Hindlimb muscle (tissue), 1 donor: ENCODE data around the gene NRM. TPM values are rescaled to one million over a fixed set of nuclear protein-coding genes. Genes with fewer than 3 reads are reported as not detected.
A peak's percentile ranks its signal among the peaks of the same experiment; 100 is the strongest.

Source experiments
- DNase-seq: peaks from one replicate; pipeline ENCODE4 v3.0.0-alpha.2; 2013
- polyA plus RNA-seq: library from polyadenylated mRNA; unstranded; fragments of 120-200 nt; gene quantifications from one replicate; pipeline ENCODE4 v1.2.1, GENCODE V29; 2013; ENCODE audit not compliant: insufficient read length

NRM gene
- polyA plus RNA-seq, 1 donor: 41.9 TPM

GRCh38 chr6:30688569-30688968 is 2.2 kb downstream of the NRM start:
- no peak for DNase-seq

GRCh38 chr6:30687659-30688431 is 2.9 kb downstream of the NRM start:
- DNase-seq: no peak

DNA sequence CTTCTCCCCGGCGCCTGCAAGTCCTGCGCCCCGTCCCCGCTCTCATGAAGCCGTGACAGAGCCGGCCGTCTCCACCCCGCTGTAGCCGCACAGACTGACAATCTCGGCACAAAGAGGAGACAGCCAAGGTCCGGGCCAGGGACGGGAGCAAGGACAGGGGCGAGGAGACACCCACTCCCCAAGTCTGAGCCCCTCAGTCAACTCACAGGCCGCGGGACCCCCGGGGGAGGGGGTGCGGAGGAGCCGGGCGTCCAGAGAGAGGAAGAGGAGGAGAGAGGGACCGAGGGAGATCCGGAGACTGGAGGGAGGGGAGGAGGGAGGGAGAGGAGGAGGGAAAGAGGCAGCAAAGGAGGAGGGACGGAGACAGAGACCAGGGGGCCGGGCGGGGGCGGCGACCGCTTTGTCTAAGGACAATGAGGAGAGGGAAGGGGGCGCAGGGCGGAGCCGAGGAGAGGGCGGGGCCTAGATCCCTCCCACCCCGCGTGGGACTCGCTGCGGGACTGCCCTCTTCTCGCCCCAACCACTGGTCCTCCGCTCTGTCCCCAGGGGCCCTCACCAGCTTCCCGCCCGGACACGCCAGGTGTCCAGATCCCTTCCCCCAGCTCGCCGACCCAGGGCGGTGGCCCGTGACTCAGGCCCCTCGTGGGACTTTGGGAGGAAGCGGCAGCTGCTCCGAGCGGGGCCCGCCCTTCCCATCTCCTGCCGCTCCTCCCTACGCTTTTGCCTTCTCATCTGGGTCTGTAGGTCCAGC is 3.7 kb downstream of the NRM start:
- peak; percentile 95 for DNase-seq

GRCh38 chr6:30686009-30686907 is 4.5 kb downstream of the NRM start, which contains the start of gene PPP1R18:
Gene PPP1R18 (minus strand): TSS chr6:30686645. CDS start chr6:30686018, 627 bp downstream.
- DNase-seq: peak; percentile 80

DNA sequence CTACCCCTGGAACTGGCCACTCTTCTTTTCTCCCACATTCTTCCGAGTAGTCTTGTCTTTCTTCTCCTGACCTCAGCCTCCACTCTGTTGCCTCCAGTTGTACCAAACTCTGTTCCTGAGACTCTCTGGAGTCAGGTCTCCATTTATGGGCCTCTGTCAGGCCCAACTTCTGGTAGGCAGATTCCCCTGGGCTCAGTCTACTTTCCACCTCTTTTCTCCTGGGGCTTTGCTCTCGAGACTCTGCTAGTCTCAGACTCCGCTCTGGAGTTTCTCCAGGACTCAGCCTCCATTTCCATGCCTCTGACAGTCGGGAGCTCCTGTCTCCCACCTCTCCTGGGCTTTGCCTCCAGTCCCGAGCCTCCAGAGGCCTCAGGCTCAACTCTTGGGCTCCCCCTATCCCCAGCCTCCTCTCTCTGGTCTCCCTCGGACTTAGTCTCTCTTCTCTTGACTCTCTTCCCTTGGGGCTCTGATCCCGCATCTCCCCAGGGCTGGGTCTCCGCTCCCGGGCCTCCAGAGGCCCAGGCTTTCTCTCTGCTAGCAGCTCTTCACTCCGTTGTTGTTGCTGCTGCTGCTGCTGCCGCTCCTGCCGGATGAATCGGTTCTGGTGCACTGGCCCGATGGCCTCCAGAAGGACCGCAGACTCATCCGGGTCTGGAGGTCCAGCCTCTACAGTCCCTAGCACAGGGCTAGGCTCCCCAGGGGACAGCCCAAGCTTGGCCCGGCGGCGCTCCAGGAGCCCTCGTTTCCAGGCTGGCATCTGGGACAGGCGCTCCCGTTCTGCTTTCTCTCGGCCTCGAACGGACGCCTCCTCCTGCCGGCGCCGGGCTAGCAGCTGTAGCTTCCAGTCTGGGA is 5.4 kb downstream of the NRM start:
- DNase-seq: no peak

DNA sequence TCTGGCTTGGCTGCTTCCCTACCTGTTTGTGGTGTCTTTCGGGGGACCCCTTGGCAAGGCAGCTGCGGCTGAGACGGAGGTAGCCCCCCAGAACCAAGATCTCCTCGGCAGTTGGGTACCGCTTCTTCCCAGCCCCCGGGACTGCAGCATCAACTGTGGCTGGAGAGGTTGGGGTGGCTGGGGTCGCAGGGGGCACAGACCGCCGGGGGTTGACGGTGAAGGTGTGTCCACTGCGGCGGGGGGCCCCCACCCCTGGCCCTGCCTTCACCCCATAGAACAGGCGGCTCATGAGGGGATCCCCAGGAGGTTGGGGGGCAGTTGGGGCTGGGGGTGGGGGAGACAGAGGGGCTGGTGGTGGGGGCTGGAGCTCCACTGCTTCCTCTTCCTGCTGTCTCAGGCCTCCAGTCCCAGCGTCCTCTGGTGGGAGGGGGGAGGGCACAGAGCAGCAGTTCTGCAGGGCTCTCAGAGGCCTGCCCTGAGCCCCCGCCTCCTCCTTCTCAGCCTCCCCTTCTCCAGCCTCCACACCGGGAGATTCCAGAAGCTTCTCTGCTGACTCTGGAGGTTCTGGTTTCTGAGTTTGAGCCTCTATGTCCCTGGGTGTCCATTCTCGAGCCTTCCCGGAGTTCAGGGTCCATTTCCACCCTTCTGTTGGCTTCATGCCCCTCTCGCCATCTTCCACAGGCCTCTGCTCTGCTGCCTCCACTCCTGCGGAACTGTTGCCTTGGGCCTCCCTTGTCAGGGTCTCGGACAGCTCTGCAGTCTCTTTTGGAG is 6.2 kb downstream of the NRM start:
- DNase-seq: no peak

GRCh38 chr6:30683980-30684338 is 6.8 kb downstream of the NRM start:
- DNase-seq: no peak

DNA sequence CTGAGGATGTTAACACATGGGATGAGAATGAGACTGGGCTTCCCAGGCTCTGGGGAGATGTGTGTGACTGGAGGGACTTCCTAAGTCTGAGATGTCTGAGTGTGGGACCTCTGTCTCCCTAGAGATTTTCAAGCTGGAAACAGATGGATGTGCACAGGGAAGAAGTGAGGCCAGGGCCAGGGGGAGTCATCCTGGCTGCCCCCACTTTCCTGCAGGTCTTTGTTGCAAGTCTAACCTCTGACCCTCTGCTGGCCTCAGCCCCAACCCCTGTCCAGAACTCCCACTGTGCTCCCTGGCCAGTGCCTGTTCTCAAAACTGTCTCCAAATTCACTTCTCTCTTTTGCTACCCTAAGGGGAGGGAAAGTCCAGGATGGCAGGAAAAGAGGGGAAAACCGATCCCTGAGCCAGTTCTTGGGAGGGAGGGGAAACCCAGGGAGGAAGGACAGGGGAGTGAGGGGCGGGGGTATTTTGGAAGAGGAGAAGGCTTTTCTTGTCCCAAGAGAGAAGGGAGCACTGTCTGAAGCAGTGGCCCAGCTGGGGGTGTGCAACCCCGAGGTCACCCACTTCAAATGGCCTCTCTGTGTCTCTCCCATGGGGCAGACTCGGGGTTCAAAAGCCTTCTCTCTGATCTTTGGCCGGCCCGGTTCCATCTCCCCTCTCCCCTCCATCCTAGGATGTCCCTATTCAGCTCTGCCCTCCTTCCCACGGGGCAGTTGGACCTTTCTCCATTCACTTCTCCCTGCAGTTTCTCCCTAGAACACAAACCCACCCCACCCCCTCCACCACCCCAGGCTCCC is 7.4 kb downstream of the NRM start:
- no peak for DNase-seq

GRCh38 chr6:30682143-30683117 is 8.4 kb downstream of the NRM start:
- peak; percentile 63 for DNase-seq

GRCh38 chr6:30681766-30682142 is 9.0 kb downstream of the NRM start:
- DNase-seq: no peak

- no peak for DNase-seq
Measured at GRCh38 chr6:30679765-30680535, 10.8 kb downstream of the NRM start.

DNA sequence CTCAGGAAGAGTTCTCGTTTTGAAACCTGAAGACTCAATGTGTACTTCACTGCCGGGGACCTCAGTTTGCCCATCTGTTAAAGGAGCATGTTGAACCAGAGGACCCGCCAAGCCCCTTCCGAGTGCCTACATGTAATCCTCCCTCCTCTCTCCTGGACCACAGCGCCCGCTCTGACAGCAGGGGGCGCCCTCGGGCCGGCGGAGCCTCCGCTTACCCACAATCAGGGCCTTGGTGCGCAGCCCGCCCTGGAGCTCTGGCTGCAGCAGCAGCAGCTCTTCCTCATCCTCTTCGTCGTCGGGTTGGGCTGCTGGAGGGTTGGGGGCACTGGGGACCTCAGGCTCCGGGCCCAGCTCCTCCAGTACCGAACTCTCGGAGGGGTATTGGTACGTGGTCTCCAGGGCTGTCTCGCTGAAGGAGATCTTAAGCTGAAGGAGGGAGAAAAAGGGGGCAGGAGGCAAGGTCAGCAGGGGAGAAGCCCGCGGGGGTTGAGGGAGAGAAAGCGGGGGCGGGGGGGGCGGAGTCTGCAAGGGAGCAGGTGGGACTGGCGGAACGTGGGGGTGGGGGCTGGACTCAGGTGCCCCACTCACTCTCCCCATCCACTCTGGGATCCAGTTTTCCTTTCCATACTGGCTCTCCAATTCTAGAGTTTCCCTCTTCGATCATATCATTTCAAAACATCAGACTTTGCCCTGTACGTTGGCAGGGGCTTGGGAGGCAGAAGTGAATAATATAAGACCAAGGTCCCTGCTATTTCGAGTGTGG is 11.6 kb downstream of the NRM start:
- peak; percentile 86 for DNase-seq

- DNase-seq: no peak
Measured at GRCh38 chr6:30676660-30677285, 14.0 kb downstream of the NRM start.

DNA sequence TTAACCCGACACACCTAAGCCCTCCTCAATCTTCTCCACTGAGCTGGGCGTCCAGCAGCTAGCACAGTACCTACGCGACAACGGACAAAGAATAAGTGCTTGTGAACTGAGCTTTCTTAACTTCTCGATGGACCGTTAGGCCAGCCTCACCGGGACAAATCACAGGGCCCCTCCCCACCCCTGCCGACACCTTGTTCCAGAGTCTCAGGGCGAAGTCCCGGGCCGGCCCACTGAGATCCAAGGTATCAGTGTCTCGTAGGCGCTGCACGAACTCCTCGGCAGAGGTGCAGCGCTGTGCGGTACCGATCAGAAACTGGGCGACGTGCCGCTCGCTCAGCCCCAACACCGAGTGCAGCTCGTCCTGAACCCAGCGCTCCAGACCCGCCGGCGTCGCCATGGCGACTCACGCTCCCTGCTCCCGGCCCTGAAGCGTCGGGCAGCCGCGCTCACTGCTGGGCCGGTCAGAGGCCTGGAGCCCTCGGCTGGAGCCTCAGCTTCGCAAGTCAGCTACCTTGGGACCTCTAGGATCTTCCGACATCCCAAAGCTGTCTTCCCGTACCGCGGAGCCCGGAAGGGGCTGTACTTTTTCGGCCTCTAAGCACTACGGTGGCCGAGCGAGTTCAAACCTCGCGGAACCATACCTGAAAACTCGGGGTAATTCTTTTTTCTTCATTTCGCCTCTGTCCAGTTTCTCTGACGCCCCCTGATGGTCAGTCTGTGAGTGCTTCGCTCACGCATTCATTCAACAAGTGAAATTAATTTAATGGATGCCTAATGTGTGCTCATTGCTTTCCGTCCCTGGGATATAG is 18.1 kb downstream of the NRM start, which contains the start of gene DHX16:
TSS of gene DHX16 (minus strand) at position 562 of the 809 bp plus-strand sequence. CDS start at position 397, 165 bp downstream.
- DNase-seq: peak; percentile 97

- no peak for DNase-seq
Measured at GRCh38 chr6:30670760-30671527, 19.8 kb downstream of the NRM start.
